GM21423 (cell line): ENCODE results near the gene HOXA9.

Experiments used
- ATAC-seq: cut with Tn5 transposase; IDR thresholded peaks from one replicate; pipeline ENCODE4 v1.9.1; 2021; ENCODE audit warnings: mild to moderate bottlenecking, moderate library complexity; ENCODE audit not compliant: unreplicated experiment

The HOXA9 gene

GRCh38 chr7:27177795-27178320, 12.5 kb upstream of the HOXA9 start:
- no peak for ATAC-seq

- no peak for ATAC-seq
These were observed 11.8 kb upstream of the HOXA9 start for GRCh38 chr7:27176962-27177794.

- no peak for ATAC-seq
These were observed 11.1 kb upstream of the HOXA9 start for GRCh38 chr7:27176524-27176845.

- no peak for ATAC-seq
These were observed 10.5 kb upstream of the HOXA9 start for GRCh38 chr7:27175626-27176523.

GRCh38 chr7:27174874-27175625, 9.7 kb upstream of the HOXA9 start:
- no peak for ATAC-seq

GRCh38 chr7:27173956-27174873, 8.9 kb upstream of the HOXA9 start, which contains the start of gene HOXA10:
HOXA10 (minus strand) TSS chr7:27174320; CDS start chr7:27174306, 14 bp downstream.
- ATAC-seq, result no peak

- ATAC-seq, result no peak
These were observed 8.2 kb upstream of the HOXA9 start for GRCh38 chr7:27173511-27173955.

- ATAC-seq, result no peak
These were observed 7.6 kb upstream of the HOXA9 start for GRCh38 chr7:27172823-27173510.

- no peak for ATAC-seq
These were observed 7.0 kb upstream of the HOXA9 start for GRCh38 chr7:27172315-27172774.

GRCh38 chr7:27171637-27172314, 6.4 kb upstream of the HOXA9 start:
- ATAC-seq, result no peak

- no peak for ATAC-seq
These were observed 5.9 kb upstream of the HOXA9 start for GRCh38 chr7:27171325-27171636.

GRCh38 chr7:27170426-27171324, 5.3 kb upstream of the HOXA9 start:
- no peak for ATAC-seq

GRCh38 chr7:27169658-27170425, 4.5 kb upstream of the HOXA9 start:
- no peak for ATAC-seq

GRCh38 chr7:27168265-27168947, 3.1 kb upstream of the HOXA9 start:
- ATAC-seq, result no peak

GRCh38 chr7:27167916-27168264, 2.6 kb upstream of the HOXA9 start:
- ATAC-seq, result no peak
